ENCODE results near the gene PRKAG2.

- TF ChIP-seq CTCF (IDR thresholded peaks at IDR 0.05) = no peak
- no peak for TF ChIP-seq POLR2A (IDR thresholded peaks at IDR 0.05)
Measured at GRCh38 chr7:151833213-151833651, 43.7 kb downstream of the PRKAG2 start.
